ENCODE measurements around the gene NIPAL3.

- TF ChIP-seq POLR2A (IDR thresholded peaks at IDR 0.05; ENCODE audit: borderline replicate concordance, extremely low read depth, insufficient read depth, insufficient read length) (no peak), EZH2 (IDR thresholded peaks at IDR 0.05) (no peak), YY1 (IDR thresholded peaks at IDR 0.05; ENCODE audit: extremely low read depth, insufficient replicate concordance, low read depth, low read length) (no peak), ATF3 (IDR thresholded peaks at IDR 0.05) (no peak)
Measured at GRCh38 chr1:24503870-24504523, 88.4 kb downstream of the NIPAL3 start.

Measured in HCT116 (cell line).